GM18909 (cell line): ENCODE data around the gene ZNF14.
"Not testable (repeated sequence)": the region's sequence is repeated elsewhere in the genome, so short reads cannot be mapped to it uniquely, and the experiment has no call there.

Experiments used
- ATAC-seq: cut with Tn5 transposase; IDR thresholded peaks from one replicate; pipeline ENCODE4 v1.9.1; 2021; ENCODE audit warnings: mild to moderate bottlenecking; ENCODE audit not compliant: unreplicated experiment, poor library complexity

ZNF14 gene

DNA sequence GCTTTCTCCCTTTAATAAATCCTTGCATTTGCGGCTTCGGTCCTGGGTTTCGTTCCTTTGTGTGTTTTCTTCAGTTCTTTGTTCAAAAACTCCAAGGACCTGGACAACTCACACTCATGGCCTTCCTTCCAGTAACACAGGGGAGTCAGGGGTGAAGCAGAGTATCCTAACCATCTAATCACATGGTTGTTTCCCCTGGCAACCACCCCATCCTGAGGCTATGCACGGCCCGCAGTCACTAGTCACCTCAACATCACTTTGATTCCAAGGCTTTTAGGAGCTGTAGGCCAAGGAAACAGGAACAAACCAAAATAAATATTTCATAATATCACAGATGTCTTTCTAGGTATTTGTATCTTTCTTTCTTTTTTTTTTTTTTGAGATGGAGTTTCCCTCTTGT lies 35.3 kb downstream of the ZNF14 start:
- no peak for ATAC-seq

DNA sequence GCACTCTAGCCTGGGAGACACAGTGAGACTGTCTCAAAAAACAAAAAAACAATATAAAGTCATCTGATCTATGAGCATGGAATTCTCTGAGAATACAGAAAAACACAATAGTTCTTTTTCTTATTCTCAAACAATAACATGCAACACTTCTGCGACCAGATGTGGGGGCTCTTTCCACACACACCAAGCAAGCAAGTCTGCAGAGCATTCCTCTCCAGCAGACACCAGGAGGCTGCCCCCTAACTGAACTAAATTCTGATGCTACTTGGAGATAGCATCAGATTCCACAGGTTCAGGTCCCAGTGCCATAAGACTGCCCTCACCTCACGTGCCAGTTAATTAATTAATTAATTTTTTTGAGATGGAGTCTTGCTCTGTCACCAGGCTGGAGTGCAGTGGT lies 36.5 kb downstream of the ZNF14 start:
- no peak for ATAC-seq

DNA sequence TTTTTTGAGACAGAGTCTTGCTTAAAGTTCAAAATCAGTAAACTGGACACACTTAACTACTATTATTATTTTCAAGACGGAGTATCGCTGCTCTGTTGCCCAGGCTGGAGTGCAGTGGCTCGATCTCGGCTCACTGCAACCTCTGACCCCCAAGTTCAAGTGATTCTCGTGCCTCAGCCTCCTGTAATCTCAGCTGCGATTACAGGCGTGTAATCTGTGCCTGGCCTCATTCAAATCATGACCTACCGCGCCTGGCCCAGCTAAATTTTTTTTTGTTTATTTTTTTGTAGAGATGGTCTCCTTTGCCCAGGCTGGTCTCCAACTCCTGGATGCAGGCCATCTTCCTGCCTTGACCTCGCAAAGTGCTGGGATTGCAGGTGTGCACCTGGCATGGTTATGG lies 41.2 kb downstream of the ZNF14 start:
- no peak for ATAC-seq

DNA sequence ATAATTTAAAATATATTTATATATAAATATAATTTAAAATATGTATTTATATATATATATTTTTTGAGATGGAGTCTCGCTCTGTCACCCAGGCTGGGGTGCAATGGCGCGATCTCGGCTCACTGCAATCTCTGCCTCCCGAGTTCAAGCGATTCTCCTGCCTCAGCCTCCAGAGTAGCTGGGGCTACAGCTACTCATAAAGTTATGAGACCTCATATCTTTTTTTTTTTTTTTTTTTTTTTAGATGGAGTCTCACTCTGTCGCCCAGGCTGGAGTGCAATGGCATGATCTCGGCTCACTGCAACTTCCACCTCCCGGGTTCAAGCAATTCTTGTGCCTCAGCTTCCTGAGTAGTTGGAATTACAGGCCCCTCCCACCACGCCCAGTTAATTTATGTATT lies 43.9 kb downstream of the ZNF14 start:
- not testable (repeated sequence) for ATAC-seq

DNA sequence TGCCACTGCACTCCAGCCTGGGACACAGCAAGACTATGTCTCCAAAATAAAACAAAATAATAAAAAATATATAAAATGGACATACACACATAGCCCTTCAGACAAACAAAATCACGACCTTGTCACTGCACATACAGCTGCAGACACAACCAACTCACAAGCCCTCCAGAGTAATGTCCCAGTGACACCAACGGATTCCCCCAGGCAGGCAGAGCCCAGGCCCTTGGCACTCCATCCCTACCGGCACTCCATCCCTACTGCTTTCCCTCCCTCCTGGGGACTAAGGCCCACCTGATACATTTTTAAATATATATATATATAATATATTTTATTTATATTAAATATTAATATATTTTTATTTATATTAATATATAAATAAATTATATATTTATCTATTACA lies 45.8 kb downstream of the ZNF14 start:
- no peak for ATAC-seq

DNA sequence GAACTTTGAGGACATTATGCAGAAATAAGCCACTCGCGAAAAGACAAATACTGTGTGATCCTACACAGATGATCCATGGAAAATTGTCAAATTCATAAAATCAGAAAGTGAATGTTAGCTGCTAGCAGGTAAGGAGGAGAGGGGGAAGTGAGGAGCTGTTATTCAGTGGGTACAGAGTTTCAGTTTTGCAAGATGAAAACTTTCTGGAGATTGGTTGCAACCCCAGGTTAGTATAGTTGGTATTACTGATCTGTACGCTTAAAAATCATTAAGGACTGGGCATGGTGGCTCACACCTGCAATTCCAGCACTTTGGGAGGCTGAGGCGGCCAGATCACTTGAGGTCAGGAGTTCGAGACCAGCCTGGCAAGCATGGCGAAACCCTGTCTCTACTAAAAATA lies 46.3 kb downstream of the ZNF14 start:
- no peak for ATAC-seq

DNA sequence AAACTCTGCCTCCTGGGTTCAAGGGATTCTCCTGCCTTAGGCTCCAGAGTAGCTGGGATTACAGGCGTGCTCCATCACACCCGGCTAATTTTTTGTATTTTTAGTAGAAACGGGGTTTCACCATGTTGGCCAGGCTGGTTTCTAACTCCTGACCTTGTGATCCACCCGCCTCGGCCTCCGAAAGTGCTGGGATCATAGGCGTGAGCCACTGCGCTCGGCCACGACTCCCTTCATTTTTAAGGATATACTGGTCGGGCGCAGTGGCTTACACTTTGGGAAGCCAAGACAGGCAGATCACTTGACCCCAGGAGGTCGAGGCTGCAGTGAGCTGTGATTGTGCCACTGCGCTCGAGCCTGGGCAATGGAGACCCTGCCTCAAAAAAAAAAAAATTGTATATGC lies 46.8 kb downstream of the ZNF14 start:
- ATAC-seq, result not testable (repeated sequence)

DNA sequence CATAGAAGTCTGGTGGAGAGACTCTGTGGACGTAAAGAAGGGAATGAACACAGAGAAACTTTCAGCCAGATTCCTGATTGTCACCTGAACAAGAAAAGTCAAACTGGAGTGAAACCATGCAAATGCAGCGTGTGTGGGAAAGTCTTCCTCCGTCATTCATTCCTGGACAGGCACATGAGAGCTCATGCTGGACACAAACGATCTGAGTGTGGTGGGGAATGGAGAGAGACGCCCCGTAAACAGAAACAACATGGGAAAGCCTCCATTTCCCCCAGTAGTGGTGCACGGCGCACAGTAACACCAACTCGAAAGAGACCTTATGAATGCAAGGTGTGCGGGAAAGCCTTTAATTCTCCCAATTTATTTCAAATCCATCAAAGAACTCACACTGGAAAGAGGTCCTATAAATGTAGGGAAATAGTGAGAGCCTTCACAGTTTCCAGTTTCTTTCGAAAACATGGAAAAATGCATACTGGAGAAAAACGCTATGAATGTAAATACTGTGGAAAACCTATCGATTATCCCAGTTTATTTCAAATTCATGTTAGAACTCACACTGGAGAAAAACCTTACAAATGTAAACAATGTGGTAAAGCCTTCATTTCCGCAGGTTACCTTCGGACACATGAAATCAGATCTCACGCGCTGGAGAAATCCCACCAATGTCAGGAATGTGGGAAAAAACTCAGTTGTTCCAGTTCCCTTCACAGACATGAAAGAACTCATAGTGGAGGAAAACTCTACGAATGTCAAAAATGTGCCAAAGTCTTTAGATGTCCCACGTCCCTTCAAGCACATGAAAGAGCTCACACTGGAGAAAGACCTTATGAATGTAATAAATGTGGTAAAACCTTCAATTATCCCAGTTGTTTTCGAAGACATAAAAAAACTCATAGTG lies 53.5 kb downstream of the ZNF14 start:
- no peak for ATAC-seq

DNA sequence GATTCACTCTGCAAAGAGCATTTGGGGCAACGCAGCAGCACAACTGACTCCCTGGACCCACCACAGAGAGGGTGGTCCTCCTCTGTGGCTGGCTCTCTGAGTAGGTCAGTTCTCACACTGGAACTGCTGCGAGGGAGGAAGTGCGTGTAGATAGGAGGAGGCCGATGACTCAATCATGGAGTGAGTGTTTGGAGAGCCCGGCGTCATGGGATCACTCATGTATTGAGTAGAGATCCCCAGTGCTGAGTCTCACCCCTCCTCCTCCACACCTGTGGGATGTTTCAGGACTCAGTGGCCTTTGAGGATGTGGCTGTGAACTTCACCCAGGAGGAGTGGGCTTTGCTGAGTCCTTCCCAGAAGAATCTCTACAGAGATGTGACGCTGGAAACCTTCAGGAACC lies 55.3 kb downstream of the ZNF14 start:
- ATAC-seq, result no peak

DNA sequence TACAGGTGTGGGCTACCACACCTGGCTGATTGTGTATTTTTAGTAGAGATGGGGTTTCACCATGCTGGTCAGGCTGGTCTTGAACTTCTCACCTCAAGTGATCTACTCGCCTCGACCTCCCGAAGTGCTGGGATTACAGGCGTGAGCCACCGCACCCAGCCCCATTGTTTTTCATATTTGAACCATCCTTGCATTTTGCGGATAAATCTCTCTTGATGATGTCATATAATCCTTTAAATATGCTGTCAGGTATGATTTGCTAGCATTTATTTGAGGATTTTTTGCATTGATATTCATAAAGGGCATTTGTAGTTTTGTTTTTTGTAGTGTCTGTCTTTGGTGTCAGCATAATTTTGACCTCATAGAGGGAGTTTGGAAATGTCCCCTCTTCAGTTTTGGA lies 58.6 kb downstream of the ZNF14 start:
- ATAC-seq, result no peak

DNA sequence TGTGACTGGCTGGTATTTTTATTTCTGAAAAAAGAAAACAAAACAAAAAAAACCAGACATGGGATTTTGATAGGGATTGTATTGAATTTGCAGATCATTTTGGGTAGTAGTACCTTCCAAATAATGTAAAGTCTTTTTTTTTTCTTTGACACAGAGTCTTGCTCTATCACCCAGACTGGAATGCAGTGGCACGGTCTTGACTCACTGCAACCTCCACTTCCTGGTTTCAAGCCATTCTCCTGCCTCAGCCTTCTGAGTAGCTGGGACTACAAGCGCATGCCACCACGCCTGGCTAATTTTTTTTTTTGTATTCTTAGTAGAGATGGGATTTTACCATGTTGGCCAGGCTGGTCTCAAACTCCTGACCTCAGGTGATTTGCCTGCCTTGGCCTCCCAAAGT lies 60.1 kb downstream of the ZNF14 start:
- ATAC-seq, result no peak

DNA sequence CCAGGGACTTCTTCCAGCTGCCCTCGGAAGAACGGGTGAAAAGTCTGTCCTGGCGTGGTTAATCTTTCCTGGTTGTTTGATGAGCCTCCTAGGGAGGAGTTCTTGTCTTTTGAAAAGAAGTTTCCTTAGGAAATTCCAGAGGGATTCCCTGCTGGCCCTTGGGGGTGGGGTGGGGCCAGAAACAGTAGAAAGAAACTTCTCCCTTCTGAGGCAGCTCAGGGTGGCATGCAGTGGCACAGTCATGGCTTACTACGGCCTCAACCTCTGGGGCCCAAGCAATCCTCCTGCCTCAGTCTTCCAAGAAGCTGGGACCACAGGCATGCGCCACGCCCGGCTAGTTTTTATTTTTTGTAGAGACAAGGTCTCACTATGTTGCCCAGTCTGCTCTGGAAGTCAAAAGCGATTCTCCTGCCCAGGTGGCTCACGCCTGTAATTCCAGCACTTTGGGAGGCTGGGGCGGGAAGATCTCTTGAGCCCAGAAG lies 62.8 kb downstream of the ZNF14 start:
- no peak for ATAC-seq

DNA sequence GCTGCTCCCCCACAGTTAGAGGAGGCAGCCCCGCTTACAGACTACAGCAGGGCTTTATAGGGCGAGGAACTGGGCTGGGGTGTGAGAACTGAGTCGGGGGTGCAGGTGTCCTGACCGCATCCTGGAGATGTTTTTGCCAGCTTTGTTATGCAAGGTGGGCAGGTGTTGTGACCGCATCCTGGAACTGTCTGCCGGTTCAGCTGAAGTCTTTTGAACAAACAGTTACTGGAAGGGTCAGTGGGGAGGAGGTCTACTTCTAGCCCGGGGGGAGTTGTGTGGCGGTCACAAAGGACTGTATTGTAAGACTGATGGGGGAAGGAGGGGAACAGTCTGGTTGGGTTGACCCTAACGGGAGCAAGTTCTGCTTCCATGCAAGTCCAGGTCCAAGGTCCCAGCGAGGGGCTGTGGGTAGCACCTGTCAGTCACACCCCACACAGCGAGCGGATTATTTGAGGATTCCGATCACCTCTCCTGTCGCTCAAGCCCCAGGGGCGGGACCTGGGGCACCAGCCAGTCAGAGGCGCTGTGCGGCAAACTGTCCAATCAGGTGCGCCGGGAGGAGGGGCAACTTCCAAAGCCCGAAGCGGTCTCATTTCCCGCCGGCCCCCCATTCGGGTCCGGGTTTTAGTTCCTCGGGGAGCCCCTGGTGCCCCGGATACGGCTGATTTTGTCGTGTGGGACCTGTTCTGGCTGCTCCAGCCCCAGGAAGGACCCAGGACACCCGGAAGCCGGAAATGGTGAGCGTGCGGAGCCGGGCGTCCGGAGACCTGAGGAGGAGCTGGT lies 64.5 kb downstream of the ZNF14 start, which contains the start of gene ZNF101:
Gene ZNF101, plus strand, starts transcription at position 610 of the 783 bp plus-strand sequence. Its CDS starts 125 bp downstream, at position 735.
- peak; percentile 74 for ATAC-seq

DNA sequence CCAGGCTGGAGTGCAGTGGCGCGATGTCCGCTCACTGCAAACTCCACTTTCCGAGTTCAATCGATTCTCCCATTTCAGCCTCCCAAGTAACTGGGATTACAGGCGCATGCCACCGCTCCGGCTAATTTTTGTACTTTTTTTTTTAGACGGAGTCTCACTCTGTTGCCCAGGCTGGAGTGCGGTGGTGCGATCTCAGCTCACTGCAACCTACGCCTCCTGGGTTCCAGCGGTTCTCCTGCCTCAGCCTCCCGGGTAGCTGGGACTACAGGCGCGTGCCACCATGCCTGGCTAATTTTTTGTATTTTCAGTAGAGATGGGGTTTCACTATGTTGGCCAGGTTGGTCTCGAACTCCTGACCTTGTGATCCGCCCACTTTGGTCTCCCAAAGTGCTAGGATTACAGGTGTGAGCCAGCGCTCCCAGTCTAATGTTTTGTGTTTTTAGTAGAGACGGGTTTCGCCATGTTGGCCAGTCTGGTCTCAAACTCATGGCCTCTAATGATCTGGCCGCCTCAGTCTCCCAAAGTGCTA lies 67.4 kb downstream of the ZNF14 start:
- not testable (repeated sequence) for ATAC-seq

DNA sequence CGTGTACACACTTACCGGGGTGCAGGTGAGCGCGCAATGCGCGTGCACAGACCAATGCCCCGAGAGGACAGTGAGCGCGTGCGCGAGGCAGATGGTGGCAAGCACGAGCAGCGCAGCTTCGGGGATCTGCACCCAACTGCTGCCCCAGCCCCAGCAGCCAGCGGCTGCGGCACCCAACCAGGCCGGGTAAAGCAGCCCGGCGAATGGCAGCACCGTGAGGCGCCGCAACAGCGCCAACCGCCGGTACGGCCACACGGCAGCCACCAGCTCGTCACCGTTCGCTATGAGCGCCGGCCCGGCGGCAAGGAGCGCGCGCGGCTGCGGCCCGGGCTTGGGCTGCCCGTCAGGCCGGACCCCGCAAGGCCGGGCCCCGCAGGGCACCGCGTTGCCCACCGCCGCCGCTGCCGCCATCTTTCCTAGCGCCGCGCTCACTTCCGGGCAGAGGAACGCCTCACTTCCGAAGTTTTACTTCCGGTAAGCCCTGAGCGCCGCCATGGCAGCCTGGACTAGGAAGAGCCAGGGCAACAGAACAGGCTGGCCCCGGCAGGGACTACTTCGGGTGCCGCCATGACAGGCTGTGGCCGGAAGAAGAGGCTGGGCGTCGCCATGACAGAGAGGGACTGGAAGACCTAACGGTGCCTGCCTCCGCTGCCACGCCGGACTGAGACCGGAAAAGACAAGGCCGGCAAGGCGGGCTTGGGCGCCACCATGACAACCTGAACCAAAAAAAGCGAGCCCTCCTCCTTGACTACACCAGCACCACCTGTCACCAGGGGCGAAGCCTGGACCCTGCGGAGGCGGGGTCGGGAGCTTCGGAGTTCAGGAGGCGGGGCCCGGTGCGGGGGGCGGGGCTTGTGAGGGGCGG lies 69.4 kb downstream of the ZNF14 start, which contains the start of gene ATP13A1:
Gene ATP13A1, minus strand, starts transcription at position 421 of the 865 bp plus-strand sequence. Its CDS starts 10 bp downstream, at position 411.
- peak; percentile 73 for ATAC-seq

DNA sequence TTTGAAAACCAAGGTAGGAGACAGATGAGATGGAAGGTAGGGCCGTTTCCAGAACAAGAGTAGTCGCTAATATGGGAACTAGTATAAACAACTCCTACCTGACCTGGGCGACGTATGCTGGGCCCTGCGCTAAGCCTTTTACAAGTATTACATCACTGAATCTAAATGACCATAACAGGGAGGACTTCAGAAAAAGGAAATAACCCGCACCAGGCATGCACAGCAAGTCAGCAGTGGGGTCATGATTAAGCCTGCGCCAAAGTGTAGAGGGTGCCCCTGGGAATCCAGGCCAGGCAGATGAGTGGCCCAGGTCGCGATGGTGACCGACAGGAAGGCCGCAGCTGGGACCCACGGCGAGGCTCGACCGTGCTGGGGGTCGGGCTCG lies 70.0 kb downstream of the ZNF14 start:
- no peak for ATAC-seq

DNA sequence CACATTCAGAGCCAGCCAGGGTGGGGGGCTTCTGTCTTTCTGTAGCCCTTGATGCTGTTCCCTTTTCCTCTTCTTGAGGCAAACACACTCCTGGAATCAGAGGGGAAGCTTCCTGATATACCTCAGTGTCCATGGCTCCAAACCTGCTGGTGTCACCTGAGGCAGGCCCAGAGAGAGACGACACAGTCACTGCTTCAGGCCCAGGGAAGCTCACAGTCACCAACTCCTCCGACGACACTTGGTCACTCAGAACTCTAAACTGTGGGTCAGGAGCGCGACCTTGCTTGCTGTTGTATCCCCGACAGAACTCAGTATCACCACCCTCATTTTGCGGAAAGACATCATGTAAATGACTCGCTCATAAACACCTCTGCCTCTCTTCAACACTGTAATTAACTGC lies 70.6 kb downstream of the ZNF14 start:
- ATAC-seq, result no peak

DNA sequence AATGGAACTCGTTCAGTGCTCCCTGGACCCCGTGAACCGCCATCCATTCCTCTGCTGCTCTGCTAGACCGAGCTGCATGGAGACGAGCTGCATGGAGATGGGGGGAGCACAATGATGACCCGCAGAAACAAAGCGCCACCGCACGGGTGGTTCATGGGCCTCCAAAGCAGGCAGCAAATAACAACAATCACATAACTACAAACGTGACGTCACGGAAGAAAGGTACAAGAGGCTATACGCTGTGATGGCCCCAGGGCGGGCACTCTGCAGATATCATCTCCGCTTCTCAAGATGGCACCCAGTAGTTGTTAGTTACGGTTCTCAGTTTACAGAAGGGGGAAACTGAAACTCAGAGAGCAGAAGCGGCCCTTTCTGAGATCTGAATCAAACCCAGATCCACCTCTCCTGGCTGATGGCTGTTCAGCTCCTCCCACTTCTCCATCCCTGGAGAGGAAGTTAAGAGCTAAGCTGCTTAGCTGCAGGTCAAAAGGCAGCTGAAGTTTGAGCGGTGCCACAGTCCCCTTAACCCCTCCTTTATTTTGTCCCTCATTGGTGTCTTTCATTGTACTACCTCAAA lies 71.1 kb downstream of the ZNF14 start:
- peak; percentile 41 for ATAC-seq

DNA sequence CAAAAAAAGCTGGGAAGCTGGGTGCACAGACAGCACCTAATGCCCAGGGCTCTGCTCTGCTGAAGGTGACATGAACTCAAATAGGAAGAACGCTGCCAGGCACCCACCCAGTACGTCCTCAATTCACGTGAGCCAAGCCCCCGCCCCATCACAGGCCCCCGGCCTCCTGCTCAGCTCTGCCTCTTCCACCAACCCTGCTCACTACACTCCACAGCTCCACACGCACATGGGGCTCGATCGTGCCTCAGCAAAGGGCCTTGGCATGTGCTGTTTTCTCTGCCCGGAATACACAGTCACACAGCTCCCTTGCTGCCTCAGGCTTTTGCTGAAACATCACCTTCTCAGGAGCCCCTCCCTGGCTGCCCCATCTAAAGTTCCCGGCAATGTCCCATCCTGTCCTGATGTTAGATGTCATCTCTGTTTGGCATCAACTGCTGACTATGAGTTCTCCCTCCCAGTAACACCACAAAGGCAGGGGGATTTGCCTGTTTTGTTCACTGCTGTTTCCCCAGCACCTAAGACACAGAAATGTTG lies 71.7 kb downstream of the ZNF14 start:
- ATAC-seq, result no peak
